T-cell (primary cell): ENCODE results near the gene APCDD1. TPM values are rescaled to one million over a fixed set of nuclear protein-coding genes. Genes with fewer than 3 reads are reported as not detected.

Source experiments
- ATAC-seq, 4 experiments: fragments of 200-7000 bp in 3 of 4; fragments of 150-1000 bp in 1 of 4; cut with Tn5 transposase; replicated peaks in 1 of 4; 1 replicate in 3 of 4; 2 replicates in 1 of 4; pipeline ENCODE4 v1.10.0; 2021; ENCODE audit warnings: moderate library complexity in 3 of 4, mild to moderate bottlenecking in 2 of 4, moderate number of reproducible peaks in 1 of 4
- CTCF ChIA-PET, 2 donors: fragments of 300-600 bp; sonication (Branson Sonifier 250); formaldehyde crosslinking; loops; one replicate each; lab custom pipeline; 2022; ENCODE audit warnings: antibody characterized with exemption in 2 of 2; lab: Charles Lee
- POLR2A ChIA-PET, 2 donors: fragments of 300-600 bp; sonication (Branson Sonifier 250); formaldehyde crosslinking; loops; one replicate each; lab custom pipeline; 2022; ENCODE audit warnings: antibody characterized with exemption in 2 of 2; lab: Charles Lee
- DNase-seq, 35 experiments: peaks; one replicate each; pipeline versions ENCODE4 v3.0.0 to v3.0.0-alpha.2; 2013 to 2023
- H3K27ac ChIP-seq: one replicate; pipeline ENCODE4 v1.5.1; 2013; ENCODE audit warnings: low read length
- H3K27me3 ChIP-seq, 2 experiments: replicated peaks in 1 of 2; 1 replicate in 1 of 2; 2 replicates in 1 of 2; pipeline versions ENCODE4 v1.6.1 to v1.7.0; 2013; ENCODE audit warnings: low read length in 1 of 2, mixed read lengths in 1 of 2; ENCODE audit not compliant: control insufficient read depth in 2 of 2, insufficient read depth in 2 of 2; ENCODE audit errors: extremely low read depth in 1 of 2
- H3K36me3 ChIP-seq, 2 donors: 1 replicate in 1 of 2; 2 replicates in 1 of 2; pipeline versions ENCODE4 v1.6.1 to v1.7.0; 2013; ENCODE audit warnings: low read length in 1 of 2; ENCODE audit not compliant: control insufficient read depth in 2 of 2, insufficient read depth in 1 of 2; ENCODE audit errors: extremely low read depth in 1 of 2
- H3K4me1 ChIP-seq, 2 experiments: 1 replicate in 1 of 2; 2 replicates in 1 of 2; pipeline versions ENCODE4 v1.6.1 to v1.7.0; 2013; ENCODE audit warnings: low read length in 2 of 2, mixed read lengths in 1 of 2; ENCODE audit not compliant: insufficient read depth in 2 of 2, control insufficient read depth in 1 of 2; ENCODE audit errors: extremely low read depth in 1 of 2
- H3K4me3 ChIP-seq, 2 donors: 1 replicate in 1 of 2; 2 replicates in 1 of 2; pipeline versions ENCODE4 v1.5.1 to v1.7.0; 2013; ENCODE audit warnings: mild to moderate bottlenecking in 2 of 2, low read length in 1 of 2, moderate library complexity in 1 of 2; ENCODE audit not compliant: control insufficient read depth in 1 of 2; ENCODE audit errors: extremely low read depth in 1 of 2
- H3K9me3 ChIP-seq: 2 replicates; pipeline ENCODE4 v1.7.0; 2013
- H3K27ac Mint-ChIP-seq, 2 donors: one replicate each; pipeline ENCODE4 v1.8.0; 2020 to 2021; ENCODE audit warnings: mild to moderate bottlenecking in 2 of 2, mixed read lengths in 2 of 2
- H3K27me3 Mint-ChIP-seq, 2 donors: one replicate each; pipeline ENCODE4 v1.8.0; 2021 to 2022; ENCODE audit warnings: mixed read lengths in 2 of 2
- H3K36me3 Mint-ChIP-seq: one replicate; pipeline ENCODE4 v1.8.0; 2021; ENCODE audit warnings: mixed read lengths
- H3K4me1 Mint-ChIP-seq, 3 donors: one replicate each; pipeline ENCODE4 v1.8.0; 2020 to 2022; ENCODE audit warnings: mixed read lengths in 3 of 3, mild to moderate bottlenecking in 1 of 3
- H3K4me3 Mint-ChIP-seq, 3 donors: one replicate each; pipeline ENCODE4 v1.8.0; 2020 to 2022; ENCODE audit warnings: mild to moderate bottlenecking in 3 of 3, mixed read lengths in 3 of 3, moderate library complexity in 3 of 3
- H3K9me3 Mint-ChIP-seq, 3 donors: one replicate each; pipeline ENCODE4 v1.8.0; 2020 to 2022; ENCODE audit warnings: mixed read lengths in 3 of 3
- WGBS: methylation state at CpG from one replicate; pipeline ENCODE4 v1.1.5; 2013; ENCODE audit warnings: missing lambda C conversion rate; ENCODE audit not compliant: insufficient coverage; 5-methylcytosine and 5-hydroxymethylcytosine counted together
- total RNA-seq, 35 experiments: library from RNA in 6 of 35; stranded (reverse) in 6 of 35; fragments of 120-200 nt in 1 of 35; gene quantifications; one replicate each; pipeline versions ENCODE4 v1.2.1 to v1.2.4 and lab custom pipeline; 2013 to 2026

The APCDD1 gene
- total RNA-seq, 5 donors from 2014 or later (not counting 1 experiment from before 2014, with no cell fraction given), result 0.32 to 0.62 (median 0.38) TPM; not detected in 2

DNA sequence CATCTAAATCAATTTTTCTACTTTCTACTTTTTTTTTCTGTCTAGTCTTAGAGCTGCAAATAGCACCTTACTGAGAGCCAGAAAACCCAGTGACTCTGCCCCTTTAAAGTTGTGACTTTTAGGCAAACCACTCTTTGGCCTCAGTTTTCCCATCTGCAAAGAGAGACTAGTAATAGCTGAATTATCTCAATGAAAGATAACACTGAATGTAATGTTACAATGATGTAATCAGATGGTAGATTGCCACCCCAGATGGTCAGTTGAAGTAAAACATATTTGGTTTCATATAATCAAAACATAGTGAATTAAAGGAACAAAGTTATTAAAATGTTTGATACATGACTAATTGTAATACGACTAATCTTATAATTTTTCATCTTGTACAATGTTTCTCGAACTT lies 5.0 kb upstream of the APCDD1 start:
- Mint-ChIP-seq H3K4me3 (no peak overlapping the region), H3K27me3 (peaks cover 25 to 27% of the 10 kb centered on the region in 2 donors), H3K9me3 (no peaks in the 10 kb centered on the region), H3K36me3 (no peaks in the 10 kb centered on the region), H3K4me1 (no peaks in the 10 kb centered on the region), H3K27ac (no peak overlapping the region)
- H3K27ac ChIP-seq, result no peak overlapping the region
- H3K36me3 ChIP-seq, result no peaks in the 10 kb centered on the region
- H3K4me1 ChIP-seq, result no peaks in the 10 kb centered on the region
- ATAC-seq (no peak), DNase-seq (no peak)
- ChIA-PET POLR2A (no interaction called here), CTCF (no interaction called here)
- no CpG with 5 or more reads among the region's 2 CpGs for WGBS
- peaks cover 0 to 10% of the 10 kb centered on the region in 2 experiments for H3K27me3 ChIP-seq
- H3K4me3 ChIP-seq, result no peak overlapping the region
- no peaks in the 10 kb centered on the region for H3K9me3 ChIP-seq

DNA sequence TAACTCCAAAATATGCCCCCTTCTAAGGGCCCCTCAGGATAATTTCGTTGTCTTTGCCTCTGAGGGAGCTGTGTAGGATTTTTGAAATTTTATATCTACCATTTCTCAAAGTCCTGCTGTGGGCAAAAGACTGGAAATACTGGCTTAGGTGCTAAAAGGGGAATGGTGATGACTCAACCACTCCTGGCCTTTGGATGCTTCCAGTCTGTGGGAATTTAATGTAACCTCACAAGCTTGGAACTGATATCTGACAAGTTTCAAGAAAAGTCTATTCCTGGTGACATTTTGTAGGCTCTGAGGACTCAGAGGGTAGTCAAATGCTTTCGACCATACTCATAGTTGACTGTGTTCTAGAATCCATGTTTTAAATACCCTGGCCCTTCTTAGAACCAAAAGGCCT lies 3.4 kb upstream of the APCDD1 start:
- Histone ChIP-seq H3K9me3 (no peaks in the 10 kb centered on the region), H3K4me1 (peaks cover 0 to 4% of the 10 kb centered on the region in 2 experiments), H3K4me3 (no peak overlapping the region), H3K27me3 (peaks cover 6 to 23% of the 10 kb centered on the region in 2 experiments), H3K27ac (no peak overlapping the region), H3K36me3 (no peaks in the 10 kb centered on the region)
- Mint-ChIP-seq H3K36me3 (no peaks in the 10 kb centered on the region), H3K9me3 (no peaks in the 10 kb centered on the region), H3K4me1 (peaks cover 0 to 4% (median 3%) of the 10 kb centered on the region in 3 donors), H3K27me3 (peaks cover 33 to 36% of the 10 kb centered on the region in 2 donors), H3K27ac (no peak overlapping the region), H3K4me3 (no peak overlapping the region)
- whole genome bisulfite sequencing, result 80% methylated on average over 1 of the region's 2 CpGs
- no peak for ATAC-seq
- no peak for DNase-seq
- CTCF ChIA-PET, result no interaction called here
- POLR2A ChIA-PET, result no interaction called here

DNA sequence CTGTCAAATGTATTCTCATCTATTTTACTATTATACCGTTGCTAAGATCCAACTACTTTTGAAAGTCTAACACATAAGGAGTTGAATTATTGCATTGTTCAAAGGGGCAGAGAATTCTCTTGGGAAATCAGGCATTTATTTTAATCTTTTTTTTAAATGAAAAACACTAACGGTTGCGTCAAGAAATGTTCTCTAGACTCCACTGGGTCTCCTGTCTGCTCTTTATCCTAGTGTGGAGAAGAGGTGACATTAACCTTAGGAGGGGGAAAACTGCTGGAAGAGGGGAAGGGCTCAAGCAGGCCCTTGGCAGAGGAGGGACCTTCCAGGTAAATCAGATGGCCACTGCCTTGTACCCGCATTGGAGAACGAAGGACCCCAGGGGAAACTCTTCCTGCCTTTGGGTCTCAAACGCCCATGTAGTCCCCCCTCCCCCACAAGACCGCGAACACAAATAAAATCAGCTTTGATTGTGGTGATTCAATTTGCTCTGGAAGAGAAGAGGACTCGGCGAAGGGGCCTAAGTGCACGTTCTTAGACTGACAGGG lies 1.1 kb upstream of the APCDD1 start:
- H3K36me3 ChIP-seq, result no peaks in the 10 kb centered on the region
- Mint-ChIP-seq H3K27me3 (peaks cover 51 to 53% of the 10 kb centered on the region in 2 donors), H3K36me3 (no peaks in the 10 kb centered on the region), H3K4me1 (peaks cover 0 to 4% (median 3%) of the 10 kb centered on the region in 3 donors), H3K27ac (no peak overlapping the region), H3K4me3 (peak overlapping the region in 1 of 3 donors; percentile 50), H3K9me3 (no peaks in the 10 kb centered on the region)
- H3K27me3 ChIP-seq, result peaks cover 6 to 27% of the 10 kb centered on the region in 2 experiments
- ChIA-PET POLR2A (no interaction called here), CTCF (no interaction called here)
- DNase-seq (no peak), ATAC-seq (no peak)
- H3K9me3 ChIP-seq, result no peaks in the 10 kb centered on the region
- WGBS, result 97% methylated on average over 5 of the region's 11 CpGs
- H3K27ac ChIP-seq, result no peak overlapping the region
- H3K4me1 ChIP-seq, result peaks cover 0 to 4% of the 10 kb centered on the region in 2 experiments
- no peak overlapping the region for H3K4me3 ChIP-seq

DNA sequence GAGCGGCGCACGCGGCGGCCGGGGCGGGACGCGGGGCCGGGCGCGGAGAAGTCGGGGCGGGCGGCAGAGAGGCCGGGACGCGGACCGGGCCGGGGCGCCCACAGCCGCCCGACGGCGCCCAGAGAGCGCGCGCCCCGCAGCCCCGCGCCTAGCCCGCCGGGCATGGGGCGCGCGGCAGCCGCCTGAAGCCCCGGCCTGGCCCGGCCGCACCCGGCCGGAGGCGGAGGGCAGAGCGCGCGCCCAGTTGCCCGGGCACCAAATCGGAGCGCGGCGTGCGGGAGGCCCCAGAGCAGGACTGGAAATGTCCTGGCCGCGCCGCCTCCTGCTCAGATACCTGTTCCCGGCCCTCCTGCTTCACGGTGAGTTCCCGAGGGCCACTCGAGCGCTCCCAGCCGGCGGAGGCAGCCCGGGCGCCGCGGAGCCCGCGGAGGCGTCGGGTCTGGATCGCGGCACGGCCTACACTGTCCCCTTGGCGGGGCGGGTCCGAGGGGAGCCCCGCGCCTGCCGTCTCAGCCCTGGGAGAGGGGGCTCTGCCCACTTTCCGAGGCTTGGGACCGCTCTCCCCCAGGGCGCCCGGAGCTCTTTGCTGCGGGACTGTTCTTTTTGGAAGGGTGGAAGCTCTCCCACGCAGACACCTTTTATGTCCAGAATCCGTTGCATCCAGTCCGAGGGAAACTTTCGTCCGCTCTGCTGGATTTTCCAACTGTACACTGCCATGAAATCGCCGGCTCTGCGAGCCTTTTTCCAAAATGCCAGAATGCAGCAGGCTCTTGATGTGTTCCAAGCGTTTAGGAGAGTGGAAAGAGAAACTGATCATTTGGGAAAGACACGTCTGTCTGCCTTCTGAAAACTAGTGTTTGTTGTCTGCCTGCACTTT lies 484 bp downstream of the APCDD1 start:
- Mint-ChIP-seq H3K9me3 (no peaks in the 10 kb centered on the region), H3K4me1 (peaks cover 0 to 4% (median 3%) of the 10 kb centered on the region in 3 donors), H3K4me3 (peak overlapping the region in 1 of 3 donors; percentile 71), H3K27ac (no peak overlapping the region), H3K36me3 (no peaks in the 10 kb centered on the region), H3K27me3 (peaks cover 53 to 62% of the 10 kb centered on the region in 2 donors)
- ATAC-seq (peak in 1 of 4 experiments; percentile 12), DNase-seq (no peak)
- Histone ChIP-seq H3K27ac (no peak overlapping the region), H3K4me3 (peak overlapping the region in 1 of 2 donors; percentile 61), H3K27me3 (peaks cover 6 to 27% of the 10 kb centered on the region in 2 experiments), H3K36me3 (no peaks in the 10 kb centered on the region), H3K9me3 (no peaks in the 10 kb centered on the region), H3K4me1 (peaks cover 0 to 4% of the 10 kb centered on the region in 2 experiments)
- WGBS, result 3% methylated on average over 89 of the region's 94 CpGs
- ChIA-PET POLR2A (no interaction called here), CTCF (no interaction called here)

DNA sequence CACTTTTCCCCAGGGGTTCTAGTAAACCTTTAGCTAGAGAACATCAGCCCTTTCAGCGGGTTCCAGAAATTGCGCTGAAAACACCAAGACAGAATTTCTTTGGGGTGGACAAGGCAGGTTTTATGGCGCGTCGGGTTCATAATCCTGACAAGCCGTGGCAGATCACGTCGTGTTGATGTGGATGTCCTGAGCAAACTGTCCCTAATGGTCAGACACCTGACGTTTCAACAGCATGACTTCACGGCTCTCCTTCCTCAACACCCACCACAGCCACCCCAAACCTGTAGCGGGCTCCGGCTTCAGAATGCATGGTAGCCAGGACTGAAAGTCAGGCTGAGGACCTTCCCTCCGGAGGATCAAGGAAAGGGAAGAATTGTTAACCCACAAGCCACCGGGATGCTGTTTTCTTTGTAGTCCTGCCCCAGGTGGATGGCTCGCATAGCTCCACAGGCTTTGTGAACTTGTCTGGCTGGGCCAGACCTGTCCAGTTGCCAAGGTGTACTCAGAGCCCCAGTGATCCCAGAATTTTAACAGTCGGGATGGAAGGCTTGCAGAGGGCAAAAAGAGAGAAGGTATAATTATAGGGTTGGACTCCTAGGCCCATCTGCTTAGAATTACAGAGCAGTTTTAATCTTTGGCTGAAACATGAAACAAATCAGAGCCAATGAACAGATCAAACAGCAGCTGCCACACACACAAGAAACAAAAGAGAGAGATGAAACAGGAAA lies 1.5 kb downstream of the APCDD1 start:
- Mint-ChIP-seq H3K27me3 (peaks cover 53 to 61% of the 10 kb centered on the region in 2 donors), H3K4me3 (peak overlapping the region in 1 of 3 donors; percentile 71), H3K9me3 (no peaks in the 10 kb centered on the region), H3K27ac (no peak overlapping the region), H3K4me1 (peaks cover 0 to 4% (median 3%) of the 10 kb centered on the region in 3 donors), H3K36me3 (no peaks in the 10 kb centered on the region)
- ChIA-PET CTCF (no interaction called here), POLR2A (no interaction called here)
- no peak for DNase-seq
- no peak for ATAC-seq
- peaks cover 6 to 27% of the 10 kb centered on the region in 2 experiments for H3K27me3 ChIP-seq
- WGBS, result 58% methylated on average over 16 of the region's 16 CpGs
- H3K27ac ChIP-seq, result no peak overlapping the region
- H3K36me3 ChIP-seq, result no peaks in the 10 kb centered on the region
- no peaks in the 10 kb centered on the region for H3K9me3 ChIP-seq
- H3K4me3 ChIP-seq, result peak overlapping the region in 1 of 2 donors; percentile 61
- peaks cover 0 to 4% of the 10 kb centered on the region in 2 experiments for H3K4me1 ChIP-seq

DNA sequence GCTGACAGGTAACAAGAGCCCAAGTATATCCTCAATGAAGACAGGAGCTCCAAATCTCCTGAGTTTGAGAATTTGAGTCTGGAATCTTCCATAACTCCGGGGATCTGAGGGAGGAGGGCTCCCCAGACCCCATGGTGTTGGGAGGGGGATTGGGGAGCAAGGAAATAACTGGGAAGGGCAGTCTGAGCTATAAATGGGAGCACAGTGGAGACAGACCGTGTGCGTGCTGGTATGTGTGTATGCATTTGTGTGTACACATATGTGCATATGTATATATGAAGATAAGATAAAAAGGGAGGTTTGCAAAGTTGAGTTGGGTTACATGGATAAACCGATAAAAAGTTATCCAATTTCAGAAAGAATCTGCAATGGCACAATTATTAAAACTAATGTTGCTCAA lies 2.3 kb downstream of the APCDD1 start:
- no peaks in the 10 kb centered on the region for H3K9me3 Mint-ChIP-seq
- CTCF ChIA-PET, result no interaction called here
- WGBS, result 100% methylated on average over 2 of the region's 4 CpGs

More for the DNA sequence above, 2.3 kb downstream of the APCDD1 start:
- H3K4me3 Mint-ChIP-seq, result no peak overlapping the region
- no peak overlapping the region for H3K27ac Mint-ChIP-seq
- H3K4me3 ChIP-seq, result no peak overlapping the region
- no peaks in the 10 kb centered on the region for H3K36me3 ChIP-seq
- no peak for DNase-seq
- no peaks in the 10 kb centered on the region for H3K9me3 ChIP-seq
- no peak for ATAC-seq
- H3K27ac ChIP-seq, result no peak overlapping the region
- H3K27me3 ChIP-seq, result peaks cover 6 to 27% of the 10 kb centered on the region in 2 experiments
- H3K4me1 ChIP-seq, result peaks cover 0 to 4% of the 10 kb centered on the region in 2 experiments
- H3K36me3 Mint-ChIP-seq, result no peaks in the 10 kb centered on the region
- POLR2A ChIA-PET, result no interaction called here
- peaks cover 0 to 4% (median 3%) of the 10 kb centered on the region in 3 donors for H3K4me1 Mint-ChIP-seq
- H3K27me3 Mint-ChIP-seq, result peaks cover 46 to 57% of the 10 kb centered on the region in 2 donors
